NCI-H748 (cell line): ENCODE results near the gene RBM39.
"Not testable (repeated sequence)": the region's sequence is repeated elsewhere in the genome, so short reads cannot be mapped to it uniquely, and the experiment has no call there.

Source experiments
- DNase-seq: peaks from one replicate; lab custom pipeline; 2025; ENCODE audit not compliant: unreplicated experiment; lab: John Stamatoyannopoulos, UW

The RBM39 gene

DNA sequence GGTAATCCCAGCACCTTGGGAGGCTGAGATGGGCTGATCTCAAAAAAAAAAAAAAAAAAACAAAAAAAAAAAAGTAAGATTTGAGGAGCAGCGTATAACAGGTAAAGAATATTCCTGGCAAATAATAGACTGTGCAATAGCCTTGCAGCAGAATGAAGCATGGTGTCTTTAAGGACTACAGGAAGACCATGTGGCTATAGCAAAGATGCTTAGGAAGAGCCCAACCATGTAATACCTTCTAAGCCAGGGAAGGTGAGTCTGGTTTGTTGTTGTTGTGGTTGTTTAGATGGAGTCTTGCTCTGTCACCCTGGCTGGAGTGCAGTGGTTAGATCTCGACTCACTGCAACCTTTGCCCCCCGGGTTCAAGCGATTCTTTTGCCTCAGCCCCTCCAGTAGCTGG, 14.3 kb upstream of the RBM39 start:
- no peak for DNase-seq

- no peak for DNase-seq
Observed at GRCh38 chr20:35750611-35751010, 8.6 kb upstream of the RBM39 start.

DNA sequence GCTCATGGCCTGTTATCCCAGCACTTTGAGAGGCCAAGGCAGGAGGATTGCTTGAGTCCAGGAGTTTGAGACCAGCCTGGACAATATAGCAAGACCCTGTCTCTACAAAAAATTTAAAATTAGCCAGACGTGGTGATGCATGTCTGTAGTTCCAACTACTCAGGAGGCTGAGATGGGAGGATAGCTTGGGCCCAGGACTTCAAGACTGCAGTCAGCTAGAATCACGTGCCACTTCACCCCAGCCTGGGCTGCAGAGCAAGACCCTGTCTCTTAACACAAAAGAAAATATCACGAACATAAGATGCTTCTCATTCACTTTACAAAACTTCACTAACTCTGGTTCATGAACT, 2.4 kb upstream of the RBM39 start:
- not testable (repeated sequence) for DNase-seq

DNA sequence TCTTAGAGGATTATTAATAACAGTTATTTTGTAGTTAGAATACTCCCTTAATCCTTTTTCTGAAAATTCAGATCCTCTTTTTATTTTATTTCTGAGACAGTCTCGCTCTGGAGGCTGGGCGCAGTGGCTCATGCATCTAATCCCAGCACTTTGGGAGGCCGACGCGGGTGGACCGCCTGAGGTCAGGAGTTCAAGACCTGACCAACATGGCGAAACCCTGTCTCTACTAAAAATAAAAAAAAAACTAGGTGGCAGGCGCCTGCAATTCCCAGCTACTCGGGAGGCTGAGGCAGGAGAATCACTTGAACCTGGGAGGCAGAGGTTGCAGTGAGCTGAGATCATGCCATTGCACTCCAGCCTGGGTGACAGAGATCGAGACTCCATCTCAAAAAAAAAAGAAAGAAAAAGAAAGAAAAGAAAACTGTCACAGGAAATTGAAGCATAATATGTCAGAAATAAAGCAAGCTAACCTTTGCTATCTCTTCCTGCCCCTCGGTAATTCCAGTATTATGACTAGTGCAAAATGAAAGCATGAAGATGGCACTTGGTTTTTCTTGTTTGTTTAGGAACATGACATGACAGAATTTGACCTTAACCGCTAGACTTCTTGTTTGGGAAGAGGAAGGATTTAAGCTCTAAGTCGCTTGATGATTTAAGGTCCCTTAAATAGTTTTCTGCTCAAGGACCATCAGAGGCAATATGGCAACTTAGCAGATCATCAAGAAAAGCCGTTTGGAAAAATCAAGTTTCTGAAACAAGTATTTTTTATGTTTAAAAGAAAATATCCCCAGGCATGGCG, 1.8 kb upstream of the RBM39 start:
- no peak for DNase-seq

DNA sequence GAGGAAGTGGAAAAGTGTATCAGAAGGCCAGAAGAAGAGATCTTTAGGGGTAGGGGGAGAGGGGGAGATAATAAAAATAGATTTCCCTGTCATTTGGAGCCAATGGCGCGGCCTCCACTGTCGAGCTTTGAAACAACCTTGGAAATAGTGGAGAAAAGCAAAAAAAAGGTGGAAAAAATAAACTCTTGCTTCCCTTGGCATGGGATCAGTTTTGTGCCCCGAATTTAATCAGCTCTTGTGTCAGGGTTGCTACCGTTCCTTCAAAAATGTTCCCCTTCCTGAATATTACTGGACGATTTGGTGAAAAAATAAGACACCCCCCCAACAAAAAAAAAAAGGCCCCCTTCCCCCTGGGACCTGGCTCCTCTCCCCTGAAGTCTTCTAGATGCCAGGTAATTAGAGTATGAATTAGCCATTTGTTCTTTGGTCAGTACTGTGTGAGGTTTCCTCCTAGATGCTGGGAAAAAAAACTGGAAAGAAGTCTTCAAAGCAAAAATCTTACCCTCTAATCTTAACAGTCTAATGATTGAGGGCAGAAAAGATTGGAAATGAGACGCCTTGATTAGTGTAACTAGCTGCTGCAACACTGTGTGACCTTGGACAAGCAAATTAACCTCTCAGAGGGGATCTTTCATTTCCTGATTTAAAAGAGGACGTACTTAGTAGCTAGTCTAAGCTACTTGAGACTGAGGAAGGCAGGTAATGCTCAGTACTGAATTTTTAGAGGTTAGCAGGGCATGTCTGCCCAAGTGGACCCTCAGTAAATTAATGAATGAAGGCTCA, 872 bp upstream of the RBM39 start:
- peak; percentile 46 for DNase-seq

DNA sequence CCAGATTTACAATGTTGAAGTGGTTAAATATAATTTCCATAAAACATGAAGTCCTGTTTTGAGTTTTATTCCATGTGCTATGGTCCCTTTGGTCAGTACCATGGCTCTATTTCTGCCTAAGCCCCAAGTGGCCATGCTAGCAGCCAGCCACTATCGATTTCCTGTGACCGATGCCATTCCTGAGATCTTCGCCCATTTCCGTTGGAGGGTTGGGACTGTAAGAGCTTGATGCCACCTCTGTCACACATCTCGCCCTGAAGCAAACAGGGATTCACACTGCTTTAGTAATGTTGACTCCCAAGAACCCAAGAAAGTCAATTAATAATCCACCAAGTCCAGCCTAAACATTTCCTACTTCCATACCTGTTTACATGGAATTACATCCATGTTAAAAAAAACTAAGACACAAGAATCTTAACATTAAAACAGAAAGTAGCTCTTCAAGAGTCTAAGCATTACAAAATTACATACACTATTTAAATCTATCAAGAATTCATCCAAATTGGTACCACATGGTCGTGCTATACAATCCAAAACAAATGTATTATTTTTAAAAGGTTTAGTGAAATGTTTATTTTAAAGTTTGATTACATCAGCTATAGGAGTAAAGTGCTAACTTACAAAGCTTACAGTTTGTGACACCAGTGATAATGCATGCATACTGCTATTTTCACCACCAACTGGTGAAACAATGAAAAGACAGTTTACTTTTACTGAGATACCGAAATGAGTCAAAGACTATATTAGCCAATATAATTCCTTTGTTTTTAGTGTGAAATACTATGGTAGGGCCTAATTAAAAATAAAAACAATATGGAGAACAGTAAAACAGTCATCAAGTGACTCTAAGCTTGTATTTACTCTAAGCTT, 2.5 kb downstream of the RBM39 start:
- no peak for DNase-seq

GRCh38 chr20:35738410-35739179, 3.5 kb downstream of the RBM39 start:
- DNase-seq, result no peak

DNA sequence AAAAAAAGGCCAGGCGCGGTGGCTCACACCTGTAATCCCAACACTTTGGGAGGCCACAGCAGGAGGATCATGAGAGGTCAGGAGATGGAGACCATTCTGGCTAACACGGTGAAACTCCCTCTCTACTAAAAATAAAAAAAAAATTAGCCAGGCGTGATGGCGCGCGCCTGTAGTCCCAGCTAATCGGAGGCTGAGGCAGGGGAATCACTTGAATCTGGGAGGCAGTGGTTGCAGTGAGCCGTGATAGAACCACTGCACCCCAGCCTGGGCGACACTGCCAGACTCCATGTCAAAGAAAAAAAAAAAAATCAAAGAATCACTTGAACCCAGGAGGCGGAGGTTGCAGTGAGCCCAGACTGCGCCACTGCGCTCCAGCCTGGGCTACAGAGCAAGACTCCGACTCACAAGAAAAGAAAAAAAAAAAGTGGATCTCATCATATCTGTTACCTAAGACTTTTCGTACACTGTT, 4.2 kb downstream of the RBM39 start:
- DNase-seq, result no peak

DNA sequence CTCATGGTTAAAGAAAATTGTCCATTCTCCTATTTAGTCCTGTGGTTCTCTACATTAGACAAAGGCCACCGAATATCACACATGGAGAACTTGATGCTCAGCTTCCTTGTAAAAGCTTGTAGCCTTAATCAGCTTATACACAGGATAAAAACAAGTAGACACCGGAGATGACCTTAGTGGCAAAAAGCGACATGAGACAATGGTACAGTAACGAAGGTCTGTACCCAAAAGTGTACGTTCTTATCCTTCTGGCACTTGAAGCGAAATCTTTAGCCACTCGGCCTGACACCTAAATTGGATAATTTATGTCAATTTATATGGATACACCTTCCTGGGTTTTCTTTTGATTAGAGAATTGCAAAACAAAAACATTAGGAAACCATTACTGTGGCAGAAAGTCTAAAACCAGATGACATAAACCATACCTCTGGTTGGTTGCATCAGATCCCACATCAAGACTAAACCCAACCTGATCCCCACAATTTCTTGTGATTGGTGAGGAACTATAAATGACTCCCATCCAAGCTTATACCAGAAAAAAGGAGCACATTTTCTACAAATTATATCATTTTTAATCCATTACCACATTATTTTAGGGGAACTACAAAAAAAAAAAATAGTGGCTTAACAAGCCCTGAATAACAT, 6.1 kb downstream of the RBM39 start:
- no peak for DNase-seq

GRCh38 chr20:35734777-35735649, 7.0 kb downstream of the RBM39 start:
- no peak for DNase-seq

- no peak for DNase-seq
Observed at GRCh38 chr20:35734374-35734773, 7.7 kb downstream of the RBM39 start.

GRCh38 chr20:35732644-35732982, 9.4 kb downstream of the RBM39 start:
- no peak for DNase-seq

DNA sequence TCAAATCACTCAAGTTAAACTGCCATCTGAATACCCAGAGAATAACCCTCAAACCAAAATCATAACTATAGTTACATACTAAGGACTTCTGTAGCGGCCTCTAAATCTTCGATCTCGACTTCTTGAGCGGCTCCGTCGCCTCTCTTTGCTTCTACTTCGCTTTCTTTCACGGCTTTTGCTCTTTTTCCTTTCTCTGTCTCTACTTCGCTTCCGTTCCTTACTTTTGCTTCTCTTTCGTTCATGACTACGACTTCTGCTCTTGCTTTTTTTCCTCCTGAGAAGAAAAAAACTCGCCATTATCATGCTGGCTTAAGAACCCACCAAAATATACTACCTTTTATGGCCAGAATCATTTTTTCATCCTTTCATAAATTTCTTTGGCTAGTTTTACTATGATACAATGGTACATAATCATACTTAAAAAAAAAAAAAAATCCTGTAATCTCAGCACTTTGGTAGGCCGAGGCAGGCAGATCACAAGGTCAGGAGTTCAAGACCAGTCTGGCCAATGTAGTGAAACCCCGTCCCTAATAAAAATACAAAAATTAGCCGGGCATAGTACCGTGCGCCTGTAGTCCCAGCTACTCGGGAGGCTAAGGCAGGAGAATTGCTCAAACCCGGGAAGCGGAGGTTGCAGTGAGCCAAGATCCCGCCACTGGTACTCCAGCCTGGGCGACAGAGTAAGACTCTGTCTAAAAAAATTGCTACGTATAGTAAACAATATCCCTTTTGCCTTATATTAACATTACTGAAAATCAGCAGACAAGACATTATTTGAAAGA, 10.0 kb downstream of the RBM39 start:
- DNase-seq, result no peak

GRCh38 chr20:35731469-35731788, 10.6 kb downstream of the RBM39 start:
- no peak for DNase-seq

- no peak for DNase-seq
Observed at GRCh38 chr20:35730583-35731468, 11.2 kb downstream of the RBM39 start.

GRCh38 chr20:35729836-35730582, 12.1 kb downstream of the RBM39 start:
- no peak for DNase-seq

DNA sequence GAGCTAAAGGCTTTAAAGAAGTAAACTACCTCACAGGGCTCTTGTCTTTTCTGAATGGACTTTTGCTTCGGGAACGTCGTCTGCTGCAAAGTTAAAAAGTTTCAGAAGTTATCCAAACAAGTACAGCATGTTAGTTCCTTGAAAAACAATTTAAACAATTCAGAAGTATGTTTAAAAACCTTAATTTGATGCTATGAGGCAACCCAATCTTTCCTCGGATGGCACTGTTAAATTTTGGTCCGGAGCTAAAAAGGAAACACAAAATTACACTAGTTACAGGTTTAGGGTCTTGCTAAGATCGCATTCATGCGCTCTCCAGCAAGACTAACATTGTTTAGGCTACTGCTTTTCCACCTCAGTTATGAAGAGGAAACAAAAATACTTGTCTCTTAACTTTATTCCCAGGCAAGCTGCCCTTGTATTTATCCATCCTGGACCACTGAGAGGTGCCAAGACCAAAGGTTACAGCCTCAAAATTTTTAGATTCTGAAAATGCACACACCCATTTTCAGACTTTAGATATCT, 12.7 kb downstream of the RBM39 start:
- DNase-seq, result no peak
